Epithelial cell of proximal tubule (primary cell): ENCODE data around the gene MAP2K7. TPM values are rescaled to one million over a fixed set of nuclear protein-coding genes. Genes with fewer than 3 reads are reported as not detected.
A peak's percentile ranks its signal among the peaks of the same experiment; 100 is the strongest.

Source experiments
- DNase-seq: peaks from one replicate; pipeline ENCODE4 v3.0.0-alpha.2; 2011; ENCODE audit warnings: low read depth
- H3K4me3 ChIP-seq: 2 replicates; pipeline ENCODE4 v1.5.1; 2011; ENCODE audit warnings: low read depth, mild to moderate bottlenecking, low read length
- CTCF ChIP-seq: conservative IDR thresholded peaks from 2 replicates; pipeline ENCODE4 v1.5.1; 2012; ENCODE audit warnings: low read depth, mild to moderate bottlenecking, low read length
- total RNA-seq: library from RNA; depleted of rRNA; stranded (reverse); fragments of >200 nt; gene quantifications from 2 replicates; pipeline ENCODE4 v1.2.3, GENCODE V29; 2015

MAP2K7 gene
- total RNA-seq, 1 donor from 2014 or later: 7.6 TPM

GRCh38 chr19:7905268-7905667 is 1.6 kb downstream of the MAP2K7 start:
- no peak for DNase-seq
- no peak for TF ChIP-seq CTCF
- H3K4me3 ChIP-seq: peak overlapping the region; percentile 94

- no peak overlapping the region for H3K4me3 ChIP-seq
- TF ChIP-seq CTCF: no peak
- DNase-seq: no peak
Observed at GRCh38 chr19:7905859-7906258, 2.2 kb downstream of the MAP2K7 start.

GRCh38 chr19:7907122-7907521 is 3.4 kb downstream of the MAP2K7 start:
- no peak for TF ChIP-seq CTCF
- DNase-seq: no peak
- H3K4me3 ChIP-seq: no peak overlapping the region

- no peak overlapping the region for H3K4me3 ChIP-seq
- no peak for DNase-seq
- no peak for TF ChIP-seq CTCF
Observed at GRCh38 chr19:7907544-7907943, 3.9 kb downstream of the MAP2K7 start.

- TF ChIP-seq CTCF: no peak
- no peak overlapping the region for H3K4me3 ChIP-seq
- no peak for DNase-seq
Observed at GRCh38 chr19:7908078-7908699, 4.5 kb downstream of the MAP2K7 start.

- TF ChIP-seq CTCF: peak; percentile 12
- no peak for DNase-seq
- H3K4me3 ChIP-seq: no peak overlapping the region
Observed at GRCh38 chr19:7908742-7909461, 5.2 kb downstream of the MAP2K7 start.
